A549 (cell line): ENCODE results near the gene FOXA1.

Source experiments
- MAFK ChIP-seq: fragments of 450-650 bp; IDR thresholded peaks from 2 replicates; pipeline ENCODE4 v1.6.1; 2014; ENCODE audit not compliant: partially characterized antibody
- TF ChIP-seq, protein P1 (sequence below): fragments of >200 bp; sonication (Bioruptor Twin); formaldehyde crosslinking; IDR thresholded peaks from 3 replicates; pipeline ENCODE4 v1.5.1; 2016

DNA sequence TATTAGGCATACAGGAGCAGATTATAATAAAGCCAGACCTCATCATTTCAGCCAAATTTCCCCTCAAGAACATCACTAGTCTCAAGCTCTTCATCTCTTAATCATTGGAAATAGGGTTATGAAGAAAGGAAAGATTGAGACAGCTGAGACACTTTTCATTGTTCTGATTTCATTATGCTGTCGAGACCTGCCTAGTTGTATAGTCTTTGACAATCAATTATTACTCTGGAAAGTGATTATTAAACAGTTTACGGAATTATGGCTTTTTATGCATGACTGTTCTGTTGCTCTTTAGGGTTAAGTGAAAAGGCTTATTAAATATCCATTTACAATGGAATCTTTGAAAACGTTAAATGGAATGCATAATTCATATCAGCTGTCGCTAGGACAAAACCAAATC is 48.7 kb upstream of the FOXA1 start:
- TF ChIP-seq, protein P1, sequence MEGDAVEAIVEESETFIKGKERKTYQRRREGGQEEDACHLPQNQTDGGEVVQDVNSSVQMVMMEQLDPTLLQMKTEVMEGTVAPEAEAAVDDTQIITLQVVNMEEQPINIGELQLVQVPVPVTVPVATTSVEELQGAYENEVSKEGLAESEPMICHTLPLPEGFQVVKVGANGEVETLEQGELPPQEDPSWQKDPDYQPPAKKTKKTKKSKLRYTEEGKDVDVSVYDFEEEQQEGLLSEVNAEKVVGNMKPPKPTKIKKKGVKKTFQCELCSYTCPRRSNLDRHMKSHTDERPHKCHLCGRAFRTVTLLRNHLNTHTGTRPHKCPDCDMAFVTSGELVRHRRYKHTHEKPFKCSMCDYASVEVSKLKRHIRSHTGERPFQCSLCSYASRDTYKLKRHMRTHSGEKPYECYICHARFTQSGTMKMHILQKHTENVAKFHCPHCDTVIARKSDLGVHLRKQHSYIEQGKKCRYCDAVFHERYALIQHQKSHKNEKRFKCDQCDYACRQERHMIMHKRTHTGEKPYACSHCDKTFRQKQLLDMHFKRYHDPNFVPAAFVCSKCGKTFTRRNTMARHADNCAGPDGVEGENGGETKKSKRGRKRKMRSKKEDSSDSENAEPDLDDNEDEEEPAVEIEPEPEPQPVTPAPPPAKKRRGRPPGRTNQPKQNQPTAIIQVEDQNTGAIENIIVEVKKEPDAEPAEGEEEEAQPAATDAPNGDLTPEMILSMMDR, result no peak
- TF ChIP-seq MAFK, result no peak
